Osteocyte (in vitro differentiated cells): ENCODE results near the gene SLC20A1. TPM values are rescaled to one million over a fixed set of nuclear protein-coding genes. Genes with fewer than 3 reads are reported as not detected.

Experiments
- DNase-seq: peaks from one replicate; pipeline ENCODE4 v3.0.0; 2021; ENCODE audit warnings: mixed read lengths; ENCODE audit not compliant: unreplicated experiment; ENCODE audit errors: extremely low spot score
- H3K27ac Mint-ChIP-seq: one replicate; pipeline ENCODE4 v1.8.0; 2021; ENCODE audit warnings: mild to moderate bottlenecking, mixed read lengths; ENCODE audit not compliant: unreplicated experiment
- H3K27me3 Mint-ChIP-seq: one replicate; pipeline ENCODE4 v1.8.0; 2021; ENCODE audit warnings: mixed read lengths; ENCODE audit not compliant: unreplicated experiment
- H3K36me3 Mint-ChIP-seq: one replicate; pipeline ENCODE4 v1.8.0; 2021; ENCODE audit warnings: mixed read lengths; ENCODE audit not compliant: unreplicated experiment
- H3K4me1 Mint-ChIP-seq: one replicate; pipeline ENCODE4 v1.8.0; 2021; ENCODE audit warnings: mixed read lengths; ENCODE audit not compliant: unreplicated experiment
- H3K4me3 Mint-ChIP-seq: one replicate; pipeline ENCODE4 v1.8.0; 2021; ENCODE audit warnings: mild to moderate bottlenecking, moderate library complexity, mixed read lengths; ENCODE audit not compliant: unreplicated experiment
- H3K9me3 Mint-ChIP-seq: one replicate; pipeline ENCODE4 v1.8.0; 2021; ENCODE audit warnings: mixed read lengths; ENCODE audit not compliant: unreplicated experiment
- total RNA-seq: library from RNA; stranded (reverse); gene quantifications from 2 replicates; pipeline ENCODE4 v1.2.1, GENCODE V29; 2021
- TF ChIP-seq, protein P1 (sequence below): fragments of 200-600 bp; sonication (generic); IDR thresholded peaks from 2 replicates; pipeline ENCODE4 v1.5.0; 2021; ENCODE audit warnings: antibody characterized with exemption, mild to moderate bottlenecking, moderate library complexity

SLC20A1 gene
- total RNA-seq, 1 donor from 2014 or later: 80.4 TPM

GRCh38 chr2:112633708-112634107 is 12.0 kb upstream of the SLC20A1 start:
- Mint-ChIP-seq H3K4me3 (no peak overlapping the region), H3K36me3 (no peaks in the 10 kb centered on the region), H3K27ac (no peak overlapping the region), H3K9me3 (no peaks in the 10 kb centered on the region), H3K27me3 (no peaks in the 10 kb centered on the region), H3K4me1 (peaks cover 35% of the 10 kb centered on the region)
- TF ChIP-seq, protein P1, sequence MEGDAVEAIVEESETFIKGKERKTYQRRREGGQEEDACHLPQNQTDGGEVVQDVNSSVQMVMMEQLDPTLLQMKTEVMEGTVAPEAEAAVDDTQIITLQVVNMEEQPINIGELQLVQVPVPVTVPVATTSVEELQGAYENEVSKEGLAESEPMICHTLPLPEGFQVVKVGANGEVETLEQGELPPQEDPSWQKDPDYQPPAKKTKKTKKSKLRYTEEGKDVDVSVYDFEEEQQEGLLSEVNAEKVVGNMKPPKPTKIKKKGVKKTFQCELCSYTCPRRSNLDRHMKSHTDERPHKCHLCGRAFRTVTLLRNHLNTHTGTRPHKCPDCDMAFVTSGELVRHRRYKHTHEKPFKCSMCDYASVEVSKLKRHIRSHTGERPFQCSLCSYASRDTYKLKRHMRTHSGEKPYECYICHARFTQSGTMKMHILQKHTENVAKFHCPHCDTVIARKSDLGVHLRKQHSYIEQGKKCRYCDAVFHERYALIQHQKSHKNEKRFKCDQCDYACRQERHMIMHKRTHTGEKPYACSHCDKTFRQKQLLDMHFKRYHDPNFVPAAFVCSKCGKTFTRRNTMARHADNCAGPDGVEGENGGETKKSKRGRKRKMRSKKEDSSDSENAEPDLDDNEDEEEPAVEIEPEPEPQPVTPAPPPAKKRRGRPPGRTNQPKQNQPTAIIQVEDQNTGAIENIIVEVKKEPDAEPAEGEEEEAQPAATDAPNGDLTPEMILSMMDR: no peak
- no peak for DNase-seq

- peaks cover 29% of the 10 kb centered on the region for H3K4me1 Mint-ChIP-seq
Measured at GRCh38 chr2:112634153-112634873, 11.4 kb upstream of the SLC20A1 start.

GRCh38 chr2:112634874-112635157 is 10.9 kb upstream of the SLC20A1 start:
- TF ChIP-seq, protein P1: no peak
- H3K36me3 Mint-ChIP-seq: no peaks in the 10 kb centered on the region
- no peaks in the 10 kb centered on the region for H3K9me3 Mint-ChIP-seq
- no peak overlapping the region for H3K27ac Mint-ChIP-seq
- no peak for DNase-seq
- H3K27me3 Mint-ChIP-seq: no peaks in the 10 kb centered on the region
- H3K4me1 Mint-ChIP-seq: peaks cover 24% of the 10 kb centered on the region
- H3K4me3 Mint-ChIP-seq: no peak overlapping the region

More at GRCh38 chr2:112634153-112634873, 11.4 kb upstream of the SLC20A1 start:
- no peaks in the 10 kb centered on the region for H3K9me3 Mint-ChIP-seq
- DNase-seq: no peak
- H3K27ac Mint-ChIP-seq: no peak overlapping the region
- no peak overlapping the region for H3K4me3 Mint-ChIP-seq
- TF ChIP-seq, protein P1: no peak
- H3K27me3 Mint-ChIP-seq: no peaks in the 10 kb centered on the region
- no peaks in the 10 kb centered on the region for H3K36me3 Mint-ChIP-seq

DNA sequence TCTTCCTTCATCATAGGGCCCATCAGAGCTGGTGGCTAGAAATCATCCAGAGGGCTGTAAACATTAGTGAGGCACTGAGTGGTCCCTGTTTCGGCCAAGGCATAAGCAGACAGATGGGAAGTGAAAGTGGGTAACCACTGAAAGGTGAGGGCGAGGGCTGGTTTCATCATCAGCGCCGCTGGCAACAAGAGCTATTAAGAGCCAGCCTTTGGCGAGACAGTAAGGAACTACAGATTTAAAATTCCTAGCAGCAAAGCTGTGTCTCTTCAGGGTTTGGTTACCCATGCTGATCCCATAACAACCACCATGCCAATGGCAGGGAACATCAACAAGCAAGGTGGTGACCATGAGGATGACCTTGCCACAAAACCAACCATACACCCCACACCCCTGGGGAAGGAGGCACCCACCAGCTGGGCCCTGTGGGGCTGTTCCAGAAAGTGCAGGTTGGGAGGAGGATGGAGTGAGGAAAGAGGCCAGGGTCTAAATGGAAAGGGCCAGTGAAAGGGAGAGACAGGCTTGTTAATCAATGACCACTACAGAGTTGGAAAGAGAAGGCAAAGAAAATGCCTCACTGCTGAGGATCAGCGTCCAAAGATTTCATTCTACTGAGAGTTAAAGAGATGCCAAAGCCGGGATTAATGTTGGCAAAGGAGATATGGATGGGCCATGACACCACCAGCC is 9.0 kb upstream of the SLC20A1 start:
- Mint-ChIP-seq H3K27me3 (no peaks in the 10 kb centered on the region), H3K9me3 (no peaks in the 10 kb centered on the region), H3K4me3 (no peak overlapping the region), H3K36me3 (no peaks in the 10 kb centered on the region), H3K4me1 (peaks cover 22% of the 10 kb centered on the region), H3K27ac (no peak overlapping the region)
- DNase-seq: no peak
- TF ChIP-seq, protein P1: no peak

- TF ChIP-seq, protein P1: no peak
- no peak overlapping the region for H3K27ac Mint-ChIP-seq
- no peaks in the 10 kb centered on the region for H3K36me3 Mint-ChIP-seq
- no peaks in the 10 kb centered on the region for H3K9me3 Mint-ChIP-seq
- H3K4me3 Mint-ChIP-seq: no peak overlapping the region
- H3K27me3 Mint-ChIP-seq: no peaks in the 10 kb centered on the region
- H3K4me1 Mint-ChIP-seq: peaks cover 17% of the 10 kb centered on the region
- DNase-seq: no peak
Measured at GRCh38 chr2:112637289-112637660, 8.5 kb upstream of the SLC20A1 start.
